ENCODE data around the gene SPARCL1.

SPARCL1 gene

GRCh38 chr4:87541956-87542709 is 13.0 kb upstream of the SPARCL1 start:
- DNase-seq (ENCODE audit: low spot score): no peak

- DNase-seq (ENCODE audit: low spot score): no peak
Measured at GRCh38 chr4:87541521-87541920, 12.3 kb upstream of the SPARCL1 start.

GRCh38 chr4:87540146-87541058 is 11.2 kb upstream of the SPARCL1 start:
- DNase-seq (ENCODE audit: low spot score): no peak

GRCh38 chr4:87532907-87533306 is 3.7 kb upstream of the SPARCL1 start:
- DNase-seq (ENCODE audit: low spot score): no peak

GRCh38 chr4:87532109-87532508 is 2.9 kb upstream of the SPARCL1 start:
- no peak for DNase-seq (ENCODE audit: low spot score)

GRCh38 chr4:87531621-87532020 is 2.4 kb upstream of the SPARCL1 start:
- DNase-seq (ENCODE audit: low spot score): no peak

GRCh38 chr4:87530868-87531267 is 1.7 kb upstream of the SPARCL1 start:
- peak; percentile 61 for DNase-seq (ENCODE audit: low spot score)

GRCh38 chr4:87530229-87530628 is 1.1 kb upstream of the SPARCL1 start:
- DNase-seq (ENCODE audit: low spot score): no peak

- DNase-seq (ENCODE audit: low spot score): no peak
Measured at GRCh38 chr4:87527431-87528220, 1.6 kb downstream of the SPARCL1 start.

GRCh38 chr4:87525636-87526295 is 3.4 kb downstream of the SPARCL1 start:
- DNase-seq (ENCODE audit: low spot score): peak; percentile 79

- DNase-seq (ENCODE audit: low spot score): no peak
Measured at GRCh38 chr4:87524456-87524855, 4.7 kb downstream of the SPARCL1 start.

GRCh38 chr4:87523307-87523706 is 5.9 kb downstream of the SPARCL1 start:
- no peak for DNase-seq (ENCODE audit: low spot score)

- no peak for DNase-seq (ENCODE audit: low spot score)
Measured at GRCh38 chr4:87521757-87522374, 7.3 kb downstream of the SPARCL1 start.

GRCh38 chr4:87521319-87521718 is 7.9 kb downstream of the SPARCL1 start:
- DNase-seq (ENCODE audit: low spot score): no peak

GRCh38 chr4:87517621-87518020 is 11.6 kb downstream of the SPARCL1 start:
- DNase-seq (ENCODE audit: low spot score): no peak

- DNase-seq (ENCODE audit: low spot score): no peak
Measured at GRCh38 chr4:87516683-87517082, 12.5 kb downstream of the SPARCL1 start.

GRCh38 chr4:87512400-87512799 is 16.8 kb downstream of the SPARCL1 start:
- no peak for DNase-seq (ENCODE audit: low spot score)

GRCh38 chr4:87511500-87511899 is 17.7 kb downstream of the SPARCL1 start:
- DNase-seq (ENCODE audit: low spot score): no peak

GRCh38 chr4:87510747-87511146 is 18.4 kb downstream of the SPARCL1 start:
- DNase-seq (ENCODE audit: low spot score): no peak

GRCh38 chr4:87506974-87507701 is 22.0 kb downstream of the SPARCL1 start:
- no peak for DNase-seq (ENCODE audit: low spot score)

GRCh38 chr4:87505862-87506261 is 23.3 kb downstream of the SPARCL1 start:
- DNase-seq (ENCODE audit: low spot score): no peak

Measured in Ammon's horn (tissue), 1 donor.